ENCODE results near the gene PIGP. TPM values are rescaled to one million over a fixed set of nuclear protein-coding genes. Genes with fewer than 3 reads are reported as not detected.
"Not testable (repeated sequence)": the region's sequence is repeated elsewhere in the genome, so short reads cannot be mapped to it uniquely, and the experiment has no call there.

Gene PIGP
- total RNA-seq, 1 donor from 2014 or later: 28.7 TPM

DNA sequence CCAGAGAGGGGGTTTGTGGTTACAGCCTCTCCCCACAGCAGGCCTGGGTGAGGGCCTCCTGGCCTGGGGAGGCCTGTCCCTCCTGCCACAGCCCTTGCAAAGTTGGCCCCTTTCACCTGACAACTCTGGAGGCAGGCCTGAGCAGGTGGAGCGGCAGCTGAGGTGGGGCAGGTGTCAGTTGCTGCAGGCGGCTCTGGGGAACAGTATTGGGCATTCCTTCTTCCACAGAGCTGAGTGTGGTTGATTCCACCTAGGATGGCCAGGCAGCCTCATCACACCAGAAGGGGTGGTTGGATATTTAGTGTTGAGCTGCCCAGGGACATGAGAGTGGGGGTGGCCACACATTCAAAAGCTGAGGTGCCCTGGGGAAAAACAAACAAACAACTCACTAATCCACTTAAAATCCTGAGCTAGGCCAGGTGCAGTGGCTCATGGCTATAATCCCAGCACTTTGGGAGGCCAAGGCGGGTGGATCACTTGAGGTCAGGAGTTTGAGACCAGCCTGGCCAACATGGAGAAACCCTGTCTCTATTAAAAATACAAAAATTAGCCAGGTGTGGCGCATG is 31.1 kb downstream of the PIGP start:
- Histone ChIP-seq H3K4me1 (no peaks in the 10 kb centered on the region), H3K27me3 (ENCODE audit: low read depth) (no peaks in the 10 kb centered on the region), H3K4me3 (no peak overlapping the region), H3K9me3 (no peaks in the 10 kb centered on the region), H3K36me3 (no peaks in the 10 kb centered on the region), H3K27ac (no peak overlapping the region)
- ATAC-seq (no peak), DNase-seq (no peak)
- TF ChIP-seq, protein P1, sequence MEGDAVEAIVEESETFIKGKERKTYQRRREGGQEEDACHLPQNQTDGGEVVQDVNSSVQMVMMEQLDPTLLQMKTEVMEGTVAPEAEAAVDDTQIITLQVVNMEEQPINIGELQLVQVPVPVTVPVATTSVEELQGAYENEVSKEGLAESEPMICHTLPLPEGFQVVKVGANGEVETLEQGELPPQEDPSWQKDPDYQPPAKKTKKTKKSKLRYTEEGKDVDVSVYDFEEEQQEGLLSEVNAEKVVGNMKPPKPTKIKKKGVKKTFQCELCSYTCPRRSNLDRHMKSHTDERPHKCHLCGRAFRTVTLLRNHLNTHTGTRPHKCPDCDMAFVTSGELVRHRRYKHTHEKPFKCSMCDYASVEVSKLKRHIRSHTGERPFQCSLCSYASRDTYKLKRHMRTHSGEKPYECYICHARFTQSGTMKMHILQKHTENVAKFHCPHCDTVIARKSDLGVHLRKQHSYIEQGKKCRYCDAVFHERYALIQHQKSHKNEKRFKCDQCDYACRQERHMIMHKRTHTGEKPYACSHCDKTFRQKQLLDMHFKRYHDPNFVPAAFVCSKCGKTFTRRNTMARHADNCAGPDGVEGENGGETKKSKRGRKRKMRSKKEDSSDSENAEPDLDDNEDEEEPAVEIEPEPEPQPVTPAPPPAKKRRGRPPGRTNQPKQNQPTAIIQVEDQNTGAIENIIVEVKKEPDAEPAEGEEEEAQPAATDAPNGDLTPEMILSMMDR (IDR thresholded peaks at IDR 0.05): no peak
- intact Hi-C loops (cut with DNase I): no loop called here

DNA sequence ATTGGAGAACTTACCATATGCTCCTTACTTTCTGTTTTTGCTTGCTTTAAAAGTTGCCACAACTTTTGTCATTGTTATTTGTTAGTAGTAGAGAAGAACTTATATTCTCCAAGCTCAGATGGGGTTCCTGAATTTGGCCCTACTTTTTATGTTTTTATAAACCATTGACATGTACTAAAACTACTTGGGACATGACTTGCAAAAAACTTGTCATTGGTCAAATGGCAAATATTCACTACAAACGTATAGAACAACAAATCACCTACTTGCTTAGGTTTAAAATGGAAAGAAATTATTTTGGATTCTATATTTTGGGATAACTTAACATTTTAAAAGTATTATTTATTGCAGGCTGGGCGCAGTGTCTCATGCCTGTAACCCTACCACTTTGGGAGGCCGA is 32.7 kb downstream of the PIGP start:
- Histone ChIP-seq H3K4me3 (no peak overlapping the region), H3K4me1 (no peaks in the 10 kb centered on the region), H3K27me3 (ENCODE audit: low read depth) (no peaks in the 10 kb centered on the region), H3K27ac (no peak overlapping the region), H3K36me3 (no peaks in the 10 kb centered on the region), H3K9me3 (no peaks in the 10 kb centered on the region)
- intact Hi-C loops (cut with DNase I): no loop called here
- DNase-seq: no peak
- ATAC-seq: no peak
- TF ChIP-seq, protein P1 (IDR thresholded peaks at IDR 0.05): no peak

DNA sequence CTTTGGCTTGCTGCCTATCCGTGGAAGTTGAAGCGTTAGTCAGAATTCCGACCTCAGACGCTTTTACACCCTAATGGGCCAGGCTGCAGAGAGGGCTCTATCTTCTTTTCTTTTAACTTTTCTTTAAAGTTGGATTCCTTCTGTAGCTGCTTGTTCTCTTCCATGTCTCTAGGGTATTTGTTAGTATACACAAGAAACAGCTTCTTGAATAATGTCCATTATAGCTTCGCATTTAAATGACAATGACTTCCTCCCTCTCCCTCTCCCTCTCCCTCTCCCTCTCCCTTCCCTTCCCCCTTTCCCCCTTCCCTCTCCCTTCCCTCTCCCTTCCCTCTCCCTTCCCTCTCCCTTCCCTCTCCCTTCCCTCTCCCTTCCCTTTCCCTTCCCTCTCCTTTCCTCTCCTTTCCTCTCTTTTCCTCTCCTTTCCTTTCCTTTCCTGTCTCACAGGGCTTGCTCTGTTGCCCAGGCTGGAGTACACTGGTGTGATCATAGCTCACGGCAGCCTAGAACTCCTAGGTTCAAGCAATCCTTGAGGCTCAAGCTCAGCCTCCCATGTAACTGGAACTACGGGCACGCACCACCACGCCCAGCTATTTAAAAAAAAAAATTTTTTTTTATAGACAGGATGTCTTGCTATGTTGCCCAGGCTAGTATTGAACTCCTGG is 33.3 kb downstream of the PIGP start:
- no peaks in the 10 kb centered on the region for H3K4me1 ChIP-seq
- H3K27me3 ChIP-seq (ENCODE audit: low read depth): no peaks in the 10 kb centered on the region
- no peak for ATAC-seq
- no peak for DNase-seq
- no peaks in the 10 kb centered on the region for H3K36me3 ChIP-seq
- TF ChIP-seq, protein P1 (IDR thresholded peaks at IDR 0.05): no peak
- H3K4me3 ChIP-seq: no peak overlapping the region
- no peak overlapping the region for H3K27ac ChIP-seq
- no peaks in the 10 kb centered on the region for H3K9me3 ChIP-seq
- intact Hi-C loops (cut with DNase I): no loop called here

DNA sequence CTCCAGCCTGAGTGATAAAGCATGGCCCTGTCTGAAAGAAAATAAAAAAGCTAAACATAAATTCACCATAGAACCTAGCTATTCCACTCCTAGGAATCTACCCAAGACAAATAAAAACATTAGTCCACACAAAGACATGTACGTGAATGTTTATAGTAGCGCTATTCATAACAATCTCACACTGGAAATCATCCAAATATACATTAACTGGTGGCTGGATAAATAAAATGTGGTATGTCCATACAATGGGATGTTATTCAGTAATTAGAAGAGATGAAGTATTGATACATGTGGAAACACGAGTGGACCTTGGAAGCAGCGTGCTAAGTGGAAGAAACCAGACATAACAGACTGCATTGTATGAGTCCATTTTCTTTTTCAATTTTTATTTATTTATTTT is 36.7 kb downstream of the PIGP start:
- no peaks in the 10 kb centered on the region for H3K36me3 ChIP-seq
- H3K4me1 ChIP-seq: no peaks in the 10 kb centered on the region
- intact Hi-C loops (cut with DNase I): no loop called here
- no peak overlapping the region for H3K4me3 ChIP-seq
- no peaks in the 10 kb centered on the region for H3K27me3 ChIP-seq (ENCODE audit: low read depth)
- TF ChIP-seq, protein P1 (IDR thresholded peaks at IDR 0.05): no peak
- DNase-seq (no peak), ATAC-seq (no peak)
- no peaks in the 10 kb centered on the region for H3K9me3 ChIP-seq
- H3K27ac ChIP-seq: no peak overlapping the region

DNA sequence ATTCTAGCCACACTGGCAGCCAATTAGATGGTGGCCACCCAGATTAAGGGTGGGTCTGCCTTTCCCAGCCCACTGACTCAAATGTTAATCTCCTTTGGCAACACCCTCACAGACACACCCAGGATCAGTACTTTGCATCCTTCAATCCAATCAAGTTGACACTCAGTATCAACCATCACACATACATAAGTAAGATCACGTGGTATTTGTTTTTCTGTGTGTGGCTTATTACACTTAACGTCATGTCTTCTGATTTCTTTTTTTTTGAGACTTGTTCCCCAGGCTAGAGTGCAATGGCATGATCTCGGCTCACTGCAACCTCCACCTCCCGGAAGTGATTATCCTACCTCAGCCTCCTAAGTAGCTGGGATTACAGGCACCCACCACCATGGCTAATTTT is 38.5 kb downstream of the PIGP start:
- H3K27ac ChIP-seq; DNase-seq; H3K4me3 ChIP-seq; H3K36me3 ChIP-seq; H3K4me1 ChIP-seq; H3K9me3 ChIP-seq; intact Hi-C loops (cut with DNase I); ATAC-seq; H3K27me3 ChIP-seq (ENCODE audit: low read depth): not testable (repeated sequence)

DNA sequence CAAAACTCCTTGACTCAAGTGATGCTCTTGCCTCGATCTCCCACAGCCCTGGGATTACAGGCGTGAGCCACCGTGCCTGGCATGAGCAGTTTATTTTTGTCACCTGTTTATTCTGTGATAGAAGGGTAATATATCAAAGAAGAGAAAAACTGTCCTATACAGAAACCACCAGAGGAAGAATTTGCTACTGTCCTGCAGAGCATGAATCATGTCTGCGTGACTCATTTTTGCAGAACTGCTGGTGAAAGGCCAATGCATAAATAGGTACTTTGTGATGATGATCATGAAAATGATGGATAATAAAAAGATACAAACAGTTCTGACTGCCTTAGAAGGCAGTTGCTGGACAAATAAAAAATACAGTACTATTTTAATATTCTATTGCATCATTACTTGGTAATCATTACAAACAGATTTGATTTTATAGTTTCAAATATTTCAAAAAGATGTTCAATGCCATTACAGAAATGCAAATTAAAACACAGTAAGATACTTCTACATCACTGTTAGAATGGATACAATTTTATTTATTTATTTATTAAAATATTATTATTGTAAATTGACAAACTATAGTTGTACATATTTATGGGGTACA is 39.9 kb downstream of the PIGP start:
- Histone ChIP-seq H3K4me1 (no peaks in the 10 kb centered on the region), H3K27me3 (ENCODE audit: low read depth) (no peaks in the 10 kb centered on the region), H3K9me3 (no peaks in the 10 kb centered on the region), H3K36me3 (no peaks in the 10 kb centered on the region), H3K27ac (no peak overlapping the region), H3K4me3 (no peak overlapping the region)
- intact Hi-C loops (cut with DNase I): no loop called here
- ATAC-seq: no peak
- TF ChIP-seq, protein P1 (IDR thresholded peaks at IDR 0.05): no peak
- no peak for DNase-seq

Data from lower lobe of right lung (tissue), 2 donors.